Naive thymus-derived CD4-positive, alpha-beta T cell (primary cell): Measurements from ENCODE around the gene ASAP3. TPM values are rescaled to one million over a fixed set of nuclear protein-coding genes. Genes with fewer than 3 reads are reported as not detected.
"Not testable (repeated sequence)": the region's sequence is repeated elsewhere in the genome, so short reads cannot be mapped to it uniquely, and the experiment has no call there.

Experiments
- ATAC-seq: fragments of 150-1000 bp; cut with Tn5 transposase; 2 replicates; pipeline ENCODE4 v1.10.0; 2021; ENCODE audit warnings: mild to moderate bottlenecking, moderate library complexity
- CTCF ChIA-PET: fragments of 350-600 bp; sonication (Branson Sonifier 250); formaldehyde crosslinking; loops from one replicate; lab custom pipeline; 2021; ENCODE audit warnings: antibody characterized with exemption; lab: Charles Lee
- POLR2A ChIA-PET: fragments of 350-600 bp; sonication (Branson Sonifier 250); formaldehyde crosslinking; loops from one replicate; lab custom pipeline; 2021; ENCODE audit warnings: antibody characterized with exemption, inconsistent platforms; lab: Charles Lee
- DNase-seq, 9 donors: peaks; one replicate each; pipeline versions ENCODE4 v3.0.0 to v3.0.0-alpha.2; 2020 to 2022; ENCODE audit warnings: mixed read lengths in 1 of 9
- H3K27ac ChIP-seq: one replicate; pipeline ENCODE4 v1.7.0; 2013; ENCODE audit warnings: mild to moderate bottlenecking, low read depth, low read length, moderate library complexity
- H3K27me3 ChIP-seq, 2 donors: one replicate each; pipeline ENCODE4 v1.7.0; 2013; ENCODE audit warnings: low read length in 2 of 2, mild to moderate bottlenecking in 2 of 2, moderate library complexity in 2 of 2; ENCODE audit not compliant: control insufficient read depth in 2 of 2, insufficient read depth in 2 of 2
- H3K36me3 ChIP-seq, 3 experiments: 1 replicate in 2 of 3; 2 replicates in 1 of 3; pipeline ENCODE4 v1.7.0; 2013; ENCODE audit warnings: low read length in 3 of 3, mild to moderate bottlenecking in 3 of 3, moderate library complexity in 1 of 3; ENCODE audit not compliant: insufficient read depth in 3 of 3, control insufficient read depth in 2 of 3
- H3K4me1 ChIP-seq, 2 donors: one replicate each; pipeline ENCODE4 v1.7.0; 2013; ENCODE audit warnings: low read length in 2 of 2, mild to moderate bottlenecking in 2 of 2, moderate library complexity in 1 of 2; ENCODE audit not compliant: control insufficient read depth in 2 of 2, insufficient read depth in 2 of 2
- H3K4me3 ChIP-seq: 2 replicates; pipeline ENCODE4 v1.7.0; 2013; ENCODE audit warnings: mild to moderate bottlenecking, low read length
- H3K9me3 ChIP-seq, 3 experiments: 1 replicate in 2 of 3; 2 replicates in 1 of 3; pipeline ENCODE4 v1.7.0; 2013; ENCODE audit warnings: low read length in 3 of 3; ENCODE audit not compliant: control insufficient read depth in 2 of 3
- H3K27ac Mint-ChIP-seq, 9 donors: one replicate each; pipeline ENCODE4 v1.8.0; 2020 to 2022; ENCODE audit warnings: mixed read lengths in 9 of 9, mild to moderate bottlenecking in 8 of 9, moderate library complexity in 5 of 9, inconsistent platforms in 2 of 9
- H3K27me3 Mint-ChIP-seq, 5 donors: one replicate each; pipeline ENCODE4 v1.8.0; 2021 to 2022; ENCODE audit warnings: mixed read lengths in 5 of 5, mild to moderate bottlenecking in 1 of 5
- H3K36me3 Mint-ChIP-seq, 5 donors: one replicate each; pipeline ENCODE4 v1.8.0; 2020 to 2022; ENCODE audit warnings: mixed read lengths in 5 of 5, mild to moderate bottlenecking in 3 of 5, inconsistent platforms in 1 of 5
- H3K4me1 Mint-ChIP-seq, 7 donors: one replicate each; pipeline ENCODE4 v1.8.0; 2020 to 2022; ENCODE audit warnings: mixed read lengths in 7 of 7, mild to moderate bottlenecking in 3 of 7, inconsistent platforms in 1 of 7
- H3K4me3 Mint-ChIP-seq, 10 donors: one replicate each; pipeline ENCODE4 v1.8.0; 2020 to 2022; ENCODE audit warnings: mild to moderate bottlenecking in 10 of 10, mixed read lengths in 10 of 10, moderate library complexity in 6 of 10, inconsistent platforms in 2 of 10
- H3K9me3 Mint-ChIP-seq, 11 donors: one replicate each; pipeline ENCODE4 v1.8.0; 2020 to 2022; ENCODE audit warnings: mixed read lengths in 11 of 11, mild to moderate bottlenecking in 4 of 11, inconsistent platforms in 1 of 11, moderate library complexity in 1 of 11
- intact Hi-C, 2 donors: fragments of 100-400 bp; cut with micrococcal nuclease; formaldehyde crosslinking; loops; one replicate each; pipeline ENCODE4 v1.15.1; 2023
- polyA plus RNA-seq, 2 donors: library from polyadenylated mRNA; unstranded; fragments of 300-500 nt; fragmentation: Illumina TruSeq; gene quantifications; one replicate each; pipeline ENCODE4 v1.2.3, GENCODE V29; 2021
- total RNA-seq, 6 experiments: library from RNA in 5 of 6; stranded (reverse) in 5 of 6; gene quantifications; 1 replicate in 5 of 6; 2 replicates in 1 of 6; pipeline ENCODE4 v1.2.3 and lab custom pipeline; 2021 to 2026

ASAP3 gene
- total and polyA plus RNA-seq, 7 experiments from 2014 or later = 0.12 to 8.8 (median 1.5) TPM

GRCh38 chr1:23381233-23381885 is 102.6 kb downstream of the ASAP3 start:
- ChIA-PET CTCF (no interaction called here), POLR2A (no interaction called here)
- H3K4me3 ChIP-seq = no peak overlapping the region
- DNase-seq (no peak), ATAC-seq (no peak)
- H3K27ac ChIP-seq = no peak overlapping the region
- H3K27me3 ChIP-seq = no peaks in the 10 kb centered on the region
- no peak overlapping the region for H3K4me3 Mint-ChIP-seq
- H3K4me1 ChIP-seq = no peaks in the 10 kb centered on the region
- peaks cover 0 to 44% (median 0%) of the 10 kb centered on the region in 3 experiments for H3K36me3 ChIP-seq
- H3K27me3 Mint-ChIP-seq = no peaks in the 10 kb centered on the region
- intact Hi-C loops = loop anchor here in 1 of 2 donors (5.0 kb wide), 1 partner anchor 39 kb away; the partner anchor contains the start of gene HNRNPR
- H3K9me3 ChIP-seq = no peaks in the 10 kb centered on the region
- peak overlapping the region in 4 of 9 donors; percentile 25 to 64 (median 36) for H3K27ac Mint-ChIP-seq
- H3K9me3 Mint-ChIP-seq = no peaks in the 10 kb centered on the region
- H3K36me3 Mint-ChIP-seq = peaks cover 0 to 23% (median 7%) of the 10 kb centered on the region in 5 donors
- H3K4me1 Mint-ChIP-seq = peaks cover 0 to 2% (median 0%) of the 10 kb centered on the region in 7 donors

- Mint-ChIP-seq H3K4me3 (no peak overlapping the region), H3K9me3 (no peaks in the 10 kb centered on the region), H3K27ac (peak overlapping the region in 2 of 9 donors; percentile 29 to 45), H3K4me1 (peaks cover 0 to 2% (median 0%) of the 10 kb centered on the region in 7 donors), H3K27me3 (no peaks in the 10 kb centered on the region), H3K36me3 (peaks cover 0 to 23% (median 7%) of the 10 kb centered on the region in 5 donors)
- intact Hi-C loops = loop anchor here in 1 of 2 donors (5.0 kb wide), 1 partner anchor 38 kb away; the partner anchor contains the start of gene HNRNPR
- no peaks in the 10 kb centered on the region for H3K9me3 ChIP-seq
- no peak overlapping the region for H3K27ac ChIP-seq
- POLR2A ChIA-PET = no interaction called here
- peaks cover 0 to 40% (median 0%) of the 10 kb centered on the region in 3 experiments for H3K36me3 ChIP-seq
- H3K27me3 ChIP-seq = no peaks in the 10 kb centered on the region
- CTCF ChIA-PET = no interaction called here
- ATAC-seq (no peak), DNase-seq (no peak)
- H3K4me1 ChIP-seq = no peaks in the 10 kb centered on the region
- H3K4me3 ChIP-seq = no peak overlapping the region
Observed at GRCh38 chr1:23380719-23381118, 103.3 kb downstream of the ASAP3 start.

GRCh38 chr1:23380236-23380635 is 103.7 kb downstream of the ASAP3 start:
- DNase-seq, H3K9me3 Mint-ChIP-seq, H3K4me3 ChIP-seq, H3K9me3 ChIP-seq, CTCF ChIA-PET, POLR2A ChIA-PET, H3K4me3 Mint-ChIP-seq, H3K4me1 ChIP-seq, H3K27me3 ChIP-seq, ATAC-seq, H3K4me1 Mint-ChIP-seq, H3K27ac ChIP-seq, H3K27me3 Mint-ChIP-seq: not testable (repeated sequence)
- H3K27ac Mint-ChIP-seq = peak overlapping the region in 1 of 9 donors; percentile 71
- intact Hi-C loops = loop anchor here in 1 of 2 donors (5.0 kb wide), 1 partner anchor 38 kb away; the partner anchor contains the start of gene HNRNPR
- peaks cover 0 to 23% (median 7%) of the 10 kb centered on the region in 5 donors for H3K36me3 Mint-ChIP-seq
- H3K36me3 ChIP-seq = peaks cover 0 to 35% (median 0%) of the 10 kb centered on the region in 3 experiments

Other genes starting within 250 kb of the ASAP3 start
- 100 to 1,000 TPM in 4 of 5 experiments, 10 to 100 TPM in 1; 97.4 to 235 (median 117) TPM for gene HNRNPR, start 139.9 kb downstream of the ASAP3 start, total RNA-seq
- 100 to 1,000 TPM; 197 to 208 TPM for gene HNRNPR, start 139.9 kb downstream of the ASAP3 start, polyA plus RNA-seq
- gene ZNF436, start 114.3 kb downstream of the ASAP3 start, total RNA-seq = 10 to 100 TPM in 2 of 5 experiments, 1 to 10 TPM in 3; 4.5 to 11.7 (median 6.7) TPM
- gene ZNF436, start 114.3 kb downstream of the ASAP3 start, polyA plus RNA-seq = 1 to 10 TPM; 2.9 to 3.9 TPM
- gene TCEA3, start 59.4 kb downstream of the ASAP3 start, total RNA-seq = 10 to 100 TPM; 20.2 to 59.2 (median 49.3) TPM
- gene TCEA3, start 59.4 kb downstream of the ASAP3 start, polyA plus RNA-seq = 10 to 100 TPM; 34.4 to 57.2 TPM
- 10 to 100 TPM in 1 of 5 experiments, 1 to 10 TPM in 1, under 1 TPM in 2, not detected in 1; 0.14 to 65.7 (median 2.5) TPM for gene E2F2, start 47.1 kb upstream of the ASAP3 start, total RNA-seq
- gene E2F2, start 47.1 kb upstream of the ASAP3 start, polyA plus RNA-seq = not detected
- 10 to 100 TPM; 14.8 to 89.4 (median 34.1) TPM for gene ID3, start 75.3 kb upstream of the ASAP3 start, total RNA-seq
- gene ID3, start 75.3 kb upstream of the ASAP3 start, polyA plus RNA-seq = 10 to 100 TPM; 13.0 to 28.3 TPM
- gene RPL11, start 207.6 kb upstream of the ASAP3 start, total RNA-seq = 1,000 to 10,000 TPM; 1,206 to 2,420 (median 2,172) TPM
- gene RPL11, start 207.6 kb upstream of the ASAP3 start, polyA plus RNA-seq = 1,000 to 10,000 TPM; 1,567 to 2,009 TPM